B cell (primary cell): Measurements from ENCODE around the gene ZDHHC15.
"Not testable (repeated sequence)": the region's sequence is repeated elsewhere in the genome, so short reads cannot be mapped to it uniquely, and the experiment has no call there.

ENCODE experiments used
- CTCF ChIP-seq: fragments of 200-600 bp; IDR thresholded peaks from one replicate; pipeline ENCODE4 v1.8.0; 2022; ENCODE audit warnings: antibody characterized with exemption, mild to moderate bottlenecking
- EZH2 ChIP-seq: IDR thresholded peaks from 2 replicates; pipeline ENCODE4 v1.6.1; 2012; ENCODE audit warnings: borderline replicate concordance, low read depth, mild to moderate bottlenecking, moderate library complexity, low read length; ENCODE audit not compliant: insufficient read depth, poor library complexity, severe bottlenecking

GRCh38 chrX:75560544-75560943 is 37.7 kb upstream of the ZDHHC15 start:
- not testable (repeated sequence) for TF ChIP-seq CTCF, EZH2
